ENCODE data around the gene FLNB.

The FLNB gene

GRCh38 chr3:57989646-57990045 is 18.6 kb upstream of the FLNB start:
- no peak overlapping the region for H2AFZ ChIP-seq (ENCODE audit: low read length)
- no peaks in the 10 kb centered on the region for H3K9me3 ChIP-seq (replicated peaks; ENCODE audit: insufficient read depth, low read length)
- no peaks in the 10 kb centered on the region for H3K9me2 ChIP-seq (replicated peaks; ENCODE audit: insufficient read depth, low read length)
- H3K9ac ChIP-seq (ENCODE audit: low read length), result no peak overlapping the region
- no peak overlapping the region for H3K4me2 ChIP-seq (ENCODE audit: low read depth, low read length)
- H4K20me1 ChIP-seq (ENCODE audit: insufficient read depth, low read length), result no peaks in the 10 kb centered on the region
- H3K79me2 ChIP-seq (ENCODE audit: low read length), result no peaks in the 10 kb centered on the region
- H3K36me3 ChIP-seq (replicated peaks; ENCODE audit: insufficient read depth, low read length), result no peaks in the 10 kb centered on the region
- no peaks in the 10 kb centered on the region for H3K27me3 ChIP-seq (replicated peaks; ENCODE audit: insufficient read depth, low read length)
- TF ChIP-seq EZH2phosphoT487 (IDR thresholded peaks at IDR 0.05; ENCODE audit: low read length) (no peak), EZH2 (optimal IDR thresholded peaks at IDR 0.05; ENCODE audit: low read depth, low read length) (no peak)
- TF ChIP-seq, protein P1, sequence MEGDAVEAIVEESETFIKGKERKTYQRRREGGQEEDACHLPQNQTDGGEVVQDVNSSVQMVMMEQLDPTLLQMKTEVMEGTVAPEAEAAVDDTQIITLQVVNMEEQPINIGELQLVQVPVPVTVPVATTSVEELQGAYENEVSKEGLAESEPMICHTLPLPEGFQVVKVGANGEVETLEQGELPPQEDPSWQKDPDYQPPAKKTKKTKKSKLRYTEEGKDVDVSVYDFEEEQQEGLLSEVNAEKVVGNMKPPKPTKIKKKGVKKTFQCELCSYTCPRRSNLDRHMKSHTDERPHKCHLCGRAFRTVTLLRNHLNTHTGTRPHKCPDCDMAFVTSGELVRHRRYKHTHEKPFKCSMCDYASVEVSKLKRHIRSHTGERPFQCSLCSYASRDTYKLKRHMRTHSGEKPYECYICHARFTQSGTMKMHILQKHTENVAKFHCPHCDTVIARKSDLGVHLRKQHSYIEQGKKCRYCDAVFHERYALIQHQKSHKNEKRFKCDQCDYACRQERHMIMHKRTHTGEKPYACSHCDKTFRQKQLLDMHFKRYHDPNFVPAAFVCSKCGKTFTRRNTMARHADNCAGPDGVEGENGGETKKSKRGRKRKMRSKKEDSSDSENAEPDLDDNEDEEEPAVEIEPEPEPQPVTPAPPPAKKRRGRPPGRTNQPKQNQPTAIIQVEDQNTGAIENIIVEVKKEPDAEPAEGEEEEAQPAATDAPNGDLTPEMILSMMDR (IDR thresholded peaks at IDR 0.05; ENCODE audit: low read length), result no peak
- no peak overlapping the region for H3K27ac ChIP-seq (ENCODE audit: low read length)
- no peak overlapping the region for H3K4me3 ChIP-seq (ENCODE audit: low read length)
- H3K4me1 ChIP-seq (ENCODE audit: low read length), result no peaks in the 10 kb centered on the region; the same call in 1 of the 2 replicates
- H3F3A ChIP-seq (ENCODE audit: insufficient read depth, low read length), result no peaks in the 10 kb centered on the region
- no peak for DNase-seq

DNA sequence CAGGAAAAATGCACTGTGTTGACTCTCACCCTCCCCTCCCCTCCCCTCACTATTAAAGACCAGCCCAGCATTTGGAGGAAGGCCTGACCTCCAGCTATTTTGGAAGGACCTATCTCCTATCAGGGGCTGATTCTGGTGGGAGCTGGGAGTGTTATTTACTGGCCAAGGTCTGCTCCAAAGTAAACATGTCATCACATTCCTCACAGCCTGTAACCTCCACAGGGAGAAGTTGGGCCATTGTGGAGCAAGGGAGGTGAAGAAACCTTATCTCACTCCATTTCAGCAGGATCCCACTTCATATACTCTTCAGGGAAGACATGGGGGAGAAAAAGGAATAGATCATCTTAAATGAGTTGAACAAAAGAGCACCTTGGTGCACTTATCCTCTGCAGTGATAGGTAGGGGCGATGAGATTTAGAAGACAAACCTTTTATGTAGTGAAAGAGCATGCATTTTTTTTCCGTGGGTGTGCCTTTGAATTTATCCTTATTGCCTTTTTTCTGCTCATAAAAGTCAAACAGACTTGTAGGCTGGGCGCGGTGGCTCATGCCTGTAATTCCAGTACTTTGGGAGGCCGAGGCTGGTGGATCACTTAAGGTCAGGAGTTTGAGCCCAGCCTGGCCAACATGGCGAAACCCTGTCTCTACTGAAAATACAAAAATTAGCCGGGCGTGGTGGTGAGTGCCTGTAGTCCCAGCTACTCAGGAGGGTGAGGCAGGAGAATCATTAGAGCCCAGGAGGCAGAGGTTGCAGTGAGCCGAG is 15.6 kb upstream of the FLNB start:
- TF ChIP-seq EZH2 (optimal IDR thresholded peaks at IDR 0.05; ENCODE audit: low read depth, low read length) (no peak), EZH2phosphoT487 (IDR thresholded peaks at IDR 0.05; ENCODE audit: low read length) (no peak)
- TF ChIP-seq, protein P1 (IDR thresholded peaks at IDR 0.05; ENCODE audit: low read length), result no peak

GRCh38 chr3:57998366-57999283 is 9.6 kb upstream of the FLNB start:
- Histone ChIP-seq H3K4me2 (ENCODE audit: low read depth, low read length) (peak overlapping the region; percentile 55), H3F3A (ENCODE audit: insufficient read depth, low read length) (peaks cover 4% of the 10 kb centered on the region), H3K79me2 (ENCODE audit: low read length) (no peaks in the 10 kb centered on the region), H3K4me1 (ENCODE audit: low read length) (peaks cover 7% of the 10 kb centered on the region; the same call in 1 of the 2 replicates), H3K9me2 (replicated peaks; ENCODE audit: insufficient read depth, low read length) (no peaks in the 10 kb centered on the region), H2AFZ (ENCODE audit: low read length) (peak overlapping the region; percentile 22), H3K9me3 (replicated peaks; ENCODE audit: insufficient read depth, low read length) (no peaks in the 10 kb centered on the region), H3K9ac (ENCODE audit: low read length) (peak overlapping the region; percentile 2; the same call in 1 of the 2 replicates), H3K4me3 (ENCODE audit: low read length) (peak overlapping the region; percentile 52), H4K20me1 (ENCODE audit: insufficient read depth, low read length) (no peaks in the 10 kb centered on the region), H3K27me3 (replicated peaks; ENCODE audit: insufficient read depth, low read length) (no peaks in the 10 kb centered on the region), H3K36me3 (replicated peaks; ENCODE audit: insufficient read depth, low read length) (no peaks in the 10 kb centered on the region), H3K27ac (ENCODE audit: low read length) (peak overlapping the region; percentile 21; the same call in 1 of the 2 replicates)
- DNase-seq, result peak; percentile 69
- TF ChIP-seq EZH2 (optimal IDR thresholded peaks at IDR 0.05; ENCODE audit: low read depth, low read length), result no peak
- TF ChIP-seq, protein P1 (IDR thresholded peaks at IDR 0.05; ENCODE audit: low read length), result no peak
- no peak for TF ChIP-seq EZH2phosphoT487 (IDR thresholded peaks at IDR 0.05; ENCODE audit: low read length)

More for the DNA sequence above, 15.6 kb upstream of the FLNB start:
- no peaks in the 10 kb centered on the region for H4K20me1 ChIP-seq (ENCODE audit: insufficient read depth, low read length)
- no peak overlapping the region for H3K4me3 ChIP-seq (ENCODE audit: low read length)
- no peak overlapping the region for H3K4me2 ChIP-seq (ENCODE audit: low read depth, low read length)
- no peak overlapping the region for H3K27ac ChIP-seq (ENCODE audit: low read length)
- no peaks in the 10 kb centered on the region for H3K79me2 ChIP-seq (ENCODE audit: low read length)
- H3K9me2 ChIP-seq (replicated peaks; ENCODE audit: insufficient read depth, low read length), result no peaks in the 10 kb centered on the region
- H3K36me3 ChIP-seq (replicated peaks; ENCODE audit: insufficient read depth, low read length), result no peaks in the 10 kb centered on the region
- no peaks in the 10 kb centered on the region for H3K9me3 ChIP-seq (replicated peaks; ENCODE audit: insufficient read depth, low read length)
- H3K27me3 ChIP-seq (replicated peaks; ENCODE audit: insufficient read depth, low read length), result no peaks in the 10 kb centered on the region
- no peak for DNase-seq
- H3K4me1 ChIP-seq (ENCODE audit: low read length), result no peaks in the 10 kb centered on the region
- no peak overlapping the region for H3K9ac ChIP-seq (ENCODE audit: low read length)
- H3F3A ChIP-seq (ENCODE audit: insufficient read depth, low read length), result no peaks in the 10 kb centered on the region
- H2AFZ ChIP-seq (ENCODE audit: low read length), result no peak overlapping the region
